ENCODE data around the gene CACNA1S. TPM values are rescaled to one million over a fixed set of nuclear protein-coding genes. Genes with fewer than 3 reads are reported as not detected.

Gene CACNA1S
- total RNA-seq, 4 donors from 2014 or later = not detected

- TF ChIP-seq CTCF (IDR thresholded peaks at IDR 0.05; ENCODE audit: low read depth) = no peak
Measured at GRCh38 chr1:201139756-201140155, 27.5 kb upstream of the CACNA1S start.

- no peak for TF ChIP-seq CTCF (IDR thresholded peaks at IDR 0.05; ENCODE audit: low read depth)
Measured at GRCh38 chr1:201139306-201139705, 27.1 kb upstream of the CACNA1S start.

- no peak for TF ChIP-seq CTCF (IDR thresholded peaks at IDR 0.05; ENCODE audit: low read depth)
Measured at GRCh38 chr1:201138311-201138840, 26.1 kb upstream of the CACNA1S start.

- TF ChIP-seq CTCF (IDR thresholded peaks at IDR 0.05; ENCODE audit: low read depth) = no peak
Measured at GRCh38 chr1:201137579-201138310, 25.5 kb upstream of the CACNA1S start.

GRCh38 chr1:201137024-201137392, 24.8 kb upstream of the CACNA1S start:
- TF ChIP-seq CTCF (IDR thresholded peaks at IDR 0.05; ENCODE audit: low read depth) = no peak

GRCh38 chr1:201136355-201137023, 24.3 kb upstream of the CACNA1S start:
- no peak for TF ChIP-seq CTCF (IDR thresholded peaks at IDR 0.05; ENCODE audit: low read depth)

- TF ChIP-seq CTCF (IDR thresholded peaks at IDR 0.05; ENCODE audit: low read depth) = no peak
Measured at GRCh38 chr1:201134405-201134804, 22.2 kb upstream of the CACNA1S start.
